Pancreas (tissue), 10 donors: ENCODE data around the gene TLE1. TPM values are rescaled to one million over a fixed set of nuclear protein-coding genes. Genes with fewer than 3 reads are reported as not detected.

Experiments used
- ATAC-seq, 4 donors: fragments of 200-7000 bp; cut with Tn5 transposase; one replicate each; pipeline versions ENCODE4 v1.8.0 to v1.9.1; 2020; ENCODE audit warnings: mild to moderate bottlenecking in 4 of 4, moderate library complexity in 4 of 4
- DNase-seq, 6 donors: peaks; one replicate each; pipeline ENCODE4 v3.0.0-alpha.2; 2020
- FAIRE-seq: peaks from 2 replicates; lab custom pipeline; 2012; peaks lifted over from hg19 to GRCh38; lab: Jason Lieb, UNC
- H3K27ac ChIP-seq, 4 donors: fragments of 200-600 bp; sonication (generic); 1 replicate in 3 of 4; 2 replicates in 1 of 4; pipeline versions ENCODE4 v1.5.0 to v1.8.0; 2020
- H3K27me3 ChIP-seq, 4 donors: fragments of 200-600 bp; one replicate each; pipeline ENCODE4 v1.8.0; 2021
- H3K36me3 ChIP-seq, 3 donors: fragments of 200-600 bp; sonication (generic) in 1 of 3; one replicate each; pipeline versions ENCODE4 v1.5.0 to v1.8.0; 2020 to 2021
- H3K4me1 ChIP-seq, 3 donors: fragments of 200-600 bp; one replicate each; pipeline ENCODE4 v1.8.0; 2021
- H3K4me3 ChIP-seq, 4 donors: fragments of 200-600 bp; sonication (generic) in 2 of 4; one replicate each; pipeline versions ENCODE4 v1.5.0 to v1.8.0; 2020 to 2021
- H3K9me3 ChIP-seq, 4 donors: fragments of 200-600 bp; one replicate each; pipeline ENCODE4 v1.8.0; 2021
- WGBS, 2 donors: extraction: QIAGEN DNeasy Blood & Tissue Kit; methylation state at CpG; one replicate each; pipeline ENCODE4 v1.1.7; 2013; 5-methylcytosine and 5-hydroxymethylcytosine counted together
- intact Hi-C, 3 donors: fragments of 100-400 bp; cut with DNase I; formaldehyde crosslinking; loops; one replicate each; pipeline versions ENCODE4 v1.11.1 to v1.14.2; 2022
- polyA plus RNA-seq, 2 donors: library from polyadenylated mRNA; stranded (reverse); fragments of 200-250 nt; gene quantifications; one replicate each; pipeline ENCODE4 v1.2.3, GENCODE V29; 2013
- total RNA-seq, 6 donors: library from RNA; stranded (reverse); fragmentation: NEBNext Ultra II Directional in 4 of 6; extraction: Animal tissue kit (Norgen Biotek cat#: 25700) in 4 of 6; gene quantifications; one replicate each; pipeline versions ENCODE4 v1.2.1 to v1.2.4, GENCODE V29; 2021 to 2023
- TF ChIP-seq, protein P1 (sequence below), 4 donors: fragments of 200-600 bp; sonication (generic) in 3 of 4; IDR thresholded peaks; one replicate each; pipeline versions ENCODE4 v1.5.0 to v1.8.0; 2021; ENCODE audit warnings: antibody characterized with exemption in 4 of 4
- donor health status: healthy with polysubstance abuse.
- donor health status: DM: no; HTN: no; CAD: no; lungs with moderate emphysema.
- donor health status: DM: no; HTN: no; CAD: no.
- donor health status: control.
- donor health status: control.
- donor health status: Bipolar disorder and iron deficiency.
- donor health status: DM: yes; HTN: yes; CAD: no.
- donor health status: DM: no; HTN: no; CAD: no.
- donor health status: DM: no; HTN: no; CAD: no.
- donor health status: DM: yes; HTN: yes; CAD: no.

The TLE1 gene
- total and polyA plus RNA-seq, 8 donors, result 15.1 to 38.9 (median 28.4) TPM

DNA sequence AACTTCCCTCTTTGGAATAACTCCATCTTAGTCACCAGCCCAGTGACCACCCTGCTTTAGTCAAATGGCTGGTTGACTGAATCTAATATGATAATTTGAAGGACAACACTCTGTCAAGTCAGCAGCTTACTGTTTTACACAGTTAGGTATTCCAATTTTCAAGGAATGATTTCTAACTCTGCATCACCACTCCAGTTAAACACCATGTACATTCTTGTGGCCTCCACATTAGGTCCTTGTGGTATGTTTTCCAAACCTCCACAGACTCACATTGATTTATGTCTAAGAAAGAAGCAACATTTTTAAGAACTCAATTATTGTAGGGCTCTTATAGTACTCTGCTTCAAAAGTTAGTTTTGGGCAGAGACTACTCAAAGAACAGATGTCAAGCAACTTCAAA, 110.7 kb downstream of the TLE1 start:
- Histone ChIP-seq H3K9me3 (no peaks in the 10 kb centered on the region), H3K36me3 (peaks cover 0 to under 1% (median 0%) of the 10 kb centered on the region in 3 donors), H3K27me3 (no peaks in the 10 kb centered on the region), H3K4me1 (no peaks in the 10 kb centered on the region), H3K27ac (no peak overlapping the region), H3K4me3 (no peak overlapping the region)
- ATAC-seq (no peak), FAIRE-seq (no peak), DNase-seq (no peak)
- intact Hi-C loops, result no loop called here
- TF ChIP-seq, protein P1, sequence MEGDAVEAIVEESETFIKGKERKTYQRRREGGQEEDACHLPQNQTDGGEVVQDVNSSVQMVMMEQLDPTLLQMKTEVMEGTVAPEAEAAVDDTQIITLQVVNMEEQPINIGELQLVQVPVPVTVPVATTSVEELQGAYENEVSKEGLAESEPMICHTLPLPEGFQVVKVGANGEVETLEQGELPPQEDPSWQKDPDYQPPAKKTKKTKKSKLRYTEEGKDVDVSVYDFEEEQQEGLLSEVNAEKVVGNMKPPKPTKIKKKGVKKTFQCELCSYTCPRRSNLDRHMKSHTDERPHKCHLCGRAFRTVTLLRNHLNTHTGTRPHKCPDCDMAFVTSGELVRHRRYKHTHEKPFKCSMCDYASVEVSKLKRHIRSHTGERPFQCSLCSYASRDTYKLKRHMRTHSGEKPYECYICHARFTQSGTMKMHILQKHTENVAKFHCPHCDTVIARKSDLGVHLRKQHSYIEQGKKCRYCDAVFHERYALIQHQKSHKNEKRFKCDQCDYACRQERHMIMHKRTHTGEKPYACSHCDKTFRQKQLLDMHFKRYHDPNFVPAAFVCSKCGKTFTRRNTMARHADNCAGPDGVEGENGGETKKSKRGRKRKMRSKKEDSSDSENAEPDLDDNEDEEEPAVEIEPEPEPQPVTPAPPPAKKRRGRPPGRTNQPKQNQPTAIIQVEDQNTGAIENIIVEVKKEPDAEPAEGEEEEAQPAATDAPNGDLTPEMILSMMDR (IDR thresholded peaks at IDR 0.05), result no peak

DNA sequence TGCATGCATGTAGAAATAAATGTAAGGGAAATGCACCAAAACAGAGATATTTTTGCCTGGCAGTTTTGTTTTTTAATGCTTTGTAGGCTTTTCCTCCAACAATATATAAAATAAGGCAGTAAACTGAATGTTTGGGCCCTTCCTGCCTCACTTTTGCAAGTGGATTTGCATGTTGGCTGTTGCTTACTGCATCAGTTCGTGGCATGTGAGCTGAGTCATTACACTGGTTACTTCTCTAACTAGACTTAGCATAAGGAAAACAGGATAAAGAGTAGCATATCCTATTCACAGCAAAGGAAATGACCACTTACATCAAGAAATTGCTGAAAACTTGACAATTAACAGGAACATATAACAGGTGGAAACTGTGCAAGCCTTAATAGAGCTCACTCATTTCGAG, 113.4 kb downstream of the TLE1 start:
- Histone ChIP-seq H3K9me3 (no peaks in the 10 kb centered on the region), H3K36me3 (no peaks in the 10 kb centered on the region), H3K4me3 (no peak overlapping the region), H3K27ac (no peak overlapping the region), H3K4me1 (no peaks in the 10 kb centered on the region), H3K27me3 (no peaks in the 10 kb centered on the region)
- DNase-seq (no peak), FAIRE-seq (no peak), ATAC-seq (no peak)
- intact Hi-C loops, result no loop called here
- TF ChIP-seq, protein P1 (IDR thresholded peaks at IDR 0.05), result no peak
- 39 to 61% methylated on average over 2 of the region's 2 CpGs for WGBS, 2 donors

DNA sequence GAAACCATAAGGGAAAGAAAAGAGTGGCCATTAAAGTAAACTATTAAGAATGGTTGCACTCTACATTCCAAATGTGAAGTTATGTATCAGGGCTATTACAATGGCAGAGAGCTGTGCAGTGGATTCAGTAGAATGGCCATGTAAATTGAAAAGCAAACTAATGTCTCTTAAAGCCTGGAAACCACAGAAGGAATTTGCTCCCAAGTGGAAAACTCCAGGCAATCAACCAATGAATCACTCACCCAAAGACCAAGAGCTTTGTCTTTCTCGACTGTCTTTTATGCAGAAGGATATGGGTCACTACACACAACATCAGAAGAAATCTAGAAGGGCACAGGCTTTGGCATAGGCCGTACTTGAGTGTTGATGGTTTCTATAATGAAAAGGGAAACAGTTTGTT, 114.9 kb downstream of the TLE1 start:
- intact Hi-C loops, result no loop called here
- no peaks in the 10 kb centered on the region for H3K4me1 ChIP-seq
- no peaks in the 10 kb centered on the region for H3K9me3 ChIP-seq
- DNase-seq, result no peak
- no peak overlapping the region for H3K27ac ChIP-seq
- no peaks in the 10 kb centered on the region for H3K27me3 ChIP-seq
- WGBS, 2 donors, result 88 to 95% methylated on average over 2 of the region's 2 CpGs
- TF ChIP-seq, protein P1 (IDR thresholded peaks at IDR 0.05), result no peak
- H3K4me3 ChIP-seq, result no peak overlapping the region
- no peak for FAIRE-seq
- ATAC-seq, result no peak
- no peaks in the 10 kb centered on the region for H3K36me3 ChIP-seq

DNA sequence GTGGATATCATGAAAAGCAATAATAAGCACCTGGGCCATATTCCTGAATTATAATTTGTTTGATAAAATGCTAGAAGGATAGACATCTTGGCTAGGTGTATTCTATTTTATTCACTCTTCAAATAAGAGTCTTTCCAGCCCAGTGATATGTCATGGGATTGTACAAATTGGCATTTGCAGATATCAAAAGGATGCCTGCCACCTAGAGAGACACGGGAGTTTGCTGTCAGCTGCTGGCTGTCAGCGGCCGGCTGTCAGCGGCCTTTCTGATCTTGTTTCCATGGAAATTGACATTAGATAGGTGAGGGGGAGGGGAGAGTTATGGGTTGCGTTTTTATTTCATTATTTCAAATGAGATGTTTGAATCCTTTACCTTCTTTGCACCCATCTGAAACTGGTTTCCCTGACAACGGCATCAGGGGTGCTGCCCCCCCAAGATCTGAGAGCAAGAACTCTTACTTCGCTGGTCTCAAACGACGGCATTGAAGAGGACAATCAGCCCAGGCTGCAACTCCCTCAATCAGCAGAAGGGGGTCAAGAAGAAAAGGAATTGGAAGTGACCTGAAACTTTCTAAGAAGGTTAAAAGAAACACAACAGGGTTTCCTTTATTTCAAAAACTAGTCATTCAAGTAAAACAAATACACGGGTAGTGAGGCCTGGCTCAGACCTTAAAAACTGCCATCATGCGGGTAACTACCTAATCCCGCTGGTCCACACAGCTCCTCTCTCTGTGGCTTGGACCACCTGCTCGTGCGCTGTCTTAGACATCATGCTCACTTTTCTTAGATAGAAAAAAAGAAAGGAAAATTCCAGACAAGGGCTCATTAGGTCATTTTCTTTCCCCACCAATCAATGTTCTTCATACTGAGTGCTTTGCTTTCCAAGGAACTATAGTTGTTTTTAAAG, 115.7 kb downstream of the TLE1 start:
- Histone ChIP-seq H3K4me1 (no peaks in the 10 kb centered on the region), H3K4me3 (no peak overlapping the region), H3K36me3 (no peaks in the 10 kb centered on the region), H3K9me3 (no peaks in the 10 kb centered on the region), H3K27me3 (no peaks in the 10 kb centered on the region), H3K27ac (no peak overlapping the region)
- WGBS, 2 donors, result 68 to 72% methylated on average over 14 of the region's 14 CpGs
- no peak for DNase-seq
- FAIRE-seq, result no peak
- TF ChIP-seq, protein P1 (IDR thresholded peaks at IDR 0.05), result no peak
- intact Hi-C loops, result no loop called here
- ATAC-seq, result no peak

DNA sequence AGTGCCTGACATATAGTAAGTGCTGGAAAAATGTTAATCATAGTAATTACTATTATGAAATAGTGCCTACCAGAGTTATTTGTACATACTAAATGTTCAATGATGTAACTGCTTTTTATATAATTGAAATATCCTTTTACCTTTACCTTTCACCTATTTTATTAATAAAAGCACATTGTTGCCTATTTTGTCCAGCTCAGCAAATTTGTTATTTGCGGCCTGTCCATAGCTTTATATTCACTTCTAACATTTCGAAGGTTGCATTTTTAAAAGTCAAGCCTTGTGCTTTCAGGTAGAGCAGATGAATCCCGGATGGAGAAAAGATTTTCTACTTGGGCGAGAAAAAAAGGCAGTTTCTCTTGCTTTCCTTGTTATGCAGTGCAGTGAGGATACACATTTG, 119.3 kb downstream of the TLE1 start:
- 90 to 96% methylated on average over 4 of the region's 4 CpGs for WGBS, 2 donors
- FAIRE-seq (no peak), ATAC-seq (no peak), DNase-seq (no peak)
- no peak overlapping the region for H3K4me3 ChIP-seq
- no peaks in the 10 kb centered on the region for H3K9me3 ChIP-seq
- no peak overlapping the region for H3K27ac ChIP-seq
- H3K36me3 ChIP-seq, result no peaks in the 10 kb centered on the region
- peaks cover 0 to 7% (median 0%) of the 10 kb centered on the region in 3 donors for H3K4me1 ChIP-seq
- TF ChIP-seq, protein P1 (IDR thresholded peaks at IDR 0.05), result no peak
- intact Hi-C loops, result no loop called here
- H3K27me3 ChIP-seq, result no peaks in the 10 kb centered on the region
